Testis (tissue), 2 donors: ENCODE measurements around the gene CNTN2.

Source experiments
- POLR2A ChIP-seq: fragments of 450-650 bp; IDR thresholded peaks from one replicate; pipeline ENCODE4 v1.6.1; 2017; ENCODE audit warnings: antibody characterized with exemption, mild to moderate bottlenecking, moderate library complexity
- TF ChIP-seq, protein P1 (sequence below), 3 experiments: fragments of 450-650 bp in 2 of 3; fragments of 200-600 bp in 1 of 3; sonication (generic) in 1 of 3; IDR thresholded peaks; one replicate each; pipeline ENCODE4 v1.5.1; 2016 to 2019; ENCODE audit warnings: antibody characterized with exemption in 3 of 3, mild to moderate bottlenecking in 2 of 3, moderate library complexity in 1 of 3

DNA sequence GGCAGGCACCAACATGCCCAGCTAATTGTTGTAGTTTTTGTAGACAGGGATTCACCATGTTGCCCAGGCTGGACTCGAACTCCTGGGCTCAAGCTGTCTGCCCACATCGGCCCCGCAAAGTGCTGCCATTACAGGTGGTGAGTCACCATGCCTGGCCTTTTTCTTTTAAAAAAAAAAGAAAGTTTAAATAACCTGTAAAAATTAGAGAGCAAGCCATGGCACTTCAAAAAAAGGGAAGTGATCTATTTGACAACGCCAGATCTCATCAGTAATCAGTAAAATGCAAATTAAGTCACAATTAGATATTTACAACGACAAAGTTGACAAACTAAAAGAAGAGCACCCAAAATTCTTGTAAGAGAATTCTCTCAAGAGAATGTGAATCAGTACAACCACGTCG, 81.7 kb downstream of the CNTN2 start:
- TF ChIP-seq, protein P1, sequence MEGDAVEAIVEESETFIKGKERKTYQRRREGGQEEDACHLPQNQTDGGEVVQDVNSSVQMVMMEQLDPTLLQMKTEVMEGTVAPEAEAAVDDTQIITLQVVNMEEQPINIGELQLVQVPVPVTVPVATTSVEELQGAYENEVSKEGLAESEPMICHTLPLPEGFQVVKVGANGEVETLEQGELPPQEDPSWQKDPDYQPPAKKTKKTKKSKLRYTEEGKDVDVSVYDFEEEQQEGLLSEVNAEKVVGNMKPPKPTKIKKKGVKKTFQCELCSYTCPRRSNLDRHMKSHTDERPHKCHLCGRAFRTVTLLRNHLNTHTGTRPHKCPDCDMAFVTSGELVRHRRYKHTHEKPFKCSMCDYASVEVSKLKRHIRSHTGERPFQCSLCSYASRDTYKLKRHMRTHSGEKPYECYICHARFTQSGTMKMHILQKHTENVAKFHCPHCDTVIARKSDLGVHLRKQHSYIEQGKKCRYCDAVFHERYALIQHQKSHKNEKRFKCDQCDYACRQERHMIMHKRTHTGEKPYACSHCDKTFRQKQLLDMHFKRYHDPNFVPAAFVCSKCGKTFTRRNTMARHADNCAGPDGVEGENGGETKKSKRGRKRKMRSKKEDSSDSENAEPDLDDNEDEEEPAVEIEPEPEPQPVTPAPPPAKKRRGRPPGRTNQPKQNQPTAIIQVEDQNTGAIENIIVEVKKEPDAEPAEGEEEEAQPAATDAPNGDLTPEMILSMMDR (IDR thresholded peaks at IDR 0.05): no peak
- no peak for TF ChIP-seq POLR2A
